22Rv1 (cell line): ENCODE data around the gene HLF.

Source experiments
- ZFX ChIP-seq: fragments of 450-650 bp; IDR thresholded peaks from 2 replicates; pipeline ENCODE4 v1.6.1; 2017; ENCODE audit warnings: antibody characterized with exemption, borderline replicate concordance
- TF ChIP-seq, protein P1 (sequence below): fragments of 450-650 bp; IDR thresholded peaks from 2 replicates; pipeline ENCODE4 v1.5.1; 2017; ENCODE audit warnings: mild to moderate bottlenecking

DNA sequence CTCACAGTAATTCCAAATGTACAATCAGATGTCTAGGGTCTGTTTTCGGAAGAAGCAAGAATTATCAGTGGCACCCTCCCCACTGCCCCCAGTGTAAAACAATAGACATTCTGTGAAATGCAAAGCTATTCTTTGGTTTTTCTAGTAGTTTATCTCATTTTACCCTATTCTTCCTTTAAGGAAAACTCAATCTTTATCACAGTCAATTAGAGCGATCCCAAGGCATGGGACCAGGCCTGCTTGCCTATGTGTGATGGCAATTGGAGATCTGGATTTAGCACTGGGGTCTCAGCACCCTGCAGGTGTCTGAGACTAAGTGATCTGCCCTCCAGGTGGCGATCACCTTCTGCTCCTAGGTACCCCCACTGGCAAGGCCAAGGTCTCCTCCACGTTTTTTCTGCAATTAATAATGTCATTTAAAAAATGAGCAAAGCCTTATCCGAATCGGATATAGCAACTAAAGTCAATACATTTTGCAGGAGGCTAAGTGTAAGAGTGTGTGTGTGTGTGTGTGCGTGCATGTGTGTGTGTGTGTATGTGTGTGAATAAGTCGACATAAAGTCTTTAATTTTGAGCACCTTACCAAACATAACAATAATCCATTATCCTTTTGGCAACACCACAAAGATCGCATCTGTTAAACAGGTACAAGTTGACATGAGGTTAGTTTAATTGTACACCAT lies 59.7 kb downstream of the HLF start:
- TF ChIP-seq, protein P1, sequence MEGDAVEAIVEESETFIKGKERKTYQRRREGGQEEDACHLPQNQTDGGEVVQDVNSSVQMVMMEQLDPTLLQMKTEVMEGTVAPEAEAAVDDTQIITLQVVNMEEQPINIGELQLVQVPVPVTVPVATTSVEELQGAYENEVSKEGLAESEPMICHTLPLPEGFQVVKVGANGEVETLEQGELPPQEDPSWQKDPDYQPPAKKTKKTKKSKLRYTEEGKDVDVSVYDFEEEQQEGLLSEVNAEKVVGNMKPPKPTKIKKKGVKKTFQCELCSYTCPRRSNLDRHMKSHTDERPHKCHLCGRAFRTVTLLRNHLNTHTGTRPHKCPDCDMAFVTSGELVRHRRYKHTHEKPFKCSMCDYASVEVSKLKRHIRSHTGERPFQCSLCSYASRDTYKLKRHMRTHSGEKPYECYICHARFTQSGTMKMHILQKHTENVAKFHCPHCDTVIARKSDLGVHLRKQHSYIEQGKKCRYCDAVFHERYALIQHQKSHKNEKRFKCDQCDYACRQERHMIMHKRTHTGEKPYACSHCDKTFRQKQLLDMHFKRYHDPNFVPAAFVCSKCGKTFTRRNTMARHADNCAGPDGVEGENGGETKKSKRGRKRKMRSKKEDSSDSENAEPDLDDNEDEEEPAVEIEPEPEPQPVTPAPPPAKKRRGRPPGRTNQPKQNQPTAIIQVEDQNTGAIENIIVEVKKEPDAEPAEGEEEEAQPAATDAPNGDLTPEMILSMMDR, result no peak
- no peak for TF ChIP-seq ZFX
